ENCODE measurements around the gene FCRL4.
"Not testable (repeated sequence)": the region's sequence is repeated elsewhere in the genome, so short reads cannot be mapped to it uniquely, and the experiment has no call there.

Gene FCRL4

GRCh38 chr1:157548081-157548480, 49.8 kb downstream of the FCRL4 start:
- DNase-seq = not testable (repeated sequence)

- no peak for DNase-seq
Observed at GRCh38 chr1:157542676-157543075, 55.2 kb downstream of the FCRL4 start.

GRCh38 chr1:157540852-157541251, 57.0 kb downstream of the FCRL4 start:
- no peak for DNase-seq

GRCh38 chr1:157540160-157540748, 57.6 kb downstream of the FCRL4 start:
- DNase-seq = no peak

- DNase-seq = no peak
Observed at GRCh38 chr1:157539568-157539967, 58.3 kb downstream of the FCRL4 start.

GRCh38 chr1:157532569-157532968, 65.3 kb downstream of the FCRL4 start:
- DNase-seq = no peak

- DNase-seq = no peak
Observed at GRCh38 chr1:157523774-157524493, 74.0 kb downstream of the FCRL4 start.

Measured in NCI-H146 (cell line).